Measurements from ENCODE around the gene SFRP5. TPM values are rescaled to one million over a fixed set of nuclear protein-coding genes. Genes with fewer than 3 reads are reported as not detected.

The SFRP5 gene
- total RNA-seq, 4 donors from 2014 or later = 0.24 to 59.1 TPM; not detected in 2

GRCh38 chr10:97814996-97815395 lies 43.2 kb upstream of the SFRP5 start:
- H3K27ac ChIP-seq = no peak overlapping the region
- no peaks in the 10 kb centered on the region for H3K27me3 ChIP-seq
- no peak overlapping the region for H3K4me3 ChIP-seq
- intact Hi-C loops (cut with DNase I; ENCODE audit: low total_unique reads) = no loop called here
- no peaks in the 10 kb centered on the region for H3K36me3 ChIP-seq
- H3K4me1 ChIP-seq = no peaks in the 10 kb centered on the region
- DNase-seq = no peak
- no peaks in the 10 kb centered on the region for H3K9me3 ChIP-seq
- TF ChIP-seq CTCF (IDR thresholded peaks at IDR 0.05) (no peak), POLR2A (IDR thresholded peaks at IDR 0.05) (no peak)

GRCh38 chr10:97813311-97813710 lies 41.5 kb upstream of the SFRP5 start:
- H3K4me1 ChIP-seq = no peaks in the 10 kb centered on the region
- no peak for TF ChIP-seq POLR2A (IDR thresholded peaks at IDR 0.05)
- no peak for TF ChIP-seq CTCF (IDR thresholded peaks at IDR 0.05)
- intact Hi-C loops (cut with DNase I; ENCODE audit: low total_unique reads) = no loop called here
- H3K9me3 ChIP-seq = no peaks in the 10 kb centered on the region
- H3K27ac ChIP-seq = no peak overlapping the region
- DNase-seq = no peak
- H3K4me3 ChIP-seq = no peak overlapping the region
- no peaks in the 10 kb centered on the region for H3K36me3 ChIP-seq
- H3K27me3 ChIP-seq = no peaks in the 10 kb centered on the region

GRCh38 chr10:97812696-97813095 lies 40.9 kb upstream of the SFRP5 start:
- Histone ChIP-seq H3K4me1 (no peaks in the 10 kb centered on the region), H3K27me3 (no peaks in the 10 kb centered on the region), H3K4me3 (no peak overlapping the region), H3K9me3 (no peaks in the 10 kb centered on the region), H3K27ac (no peak overlapping the region), H3K36me3 (no peaks in the 10 kb centered on the region)
- TF ChIP-seq CTCF (IDR thresholded peaks at IDR 0.05) (no peak), POLR2A (IDR thresholded peaks at IDR 0.05) (no peak)
- DNase-seq = no peak
- intact Hi-C loops (cut with DNase I; ENCODE audit: low total_unique reads) = no loop called here

- H3K27ac ChIP-seq = no peak overlapping the region
- no peaks in the 10 kb centered on the region for H3K27me3 ChIP-seq
- intact Hi-C loops (cut with DNase I; ENCODE audit: low total_unique reads) = no loop called here
- H3K4me3 ChIP-seq = no peak overlapping the region
- DNase-seq = no peak
- no peaks in the 10 kb centered on the region for H3K4me1 ChIP-seq
- no peaks in the 10 kb centered on the region for H3K36me3 ChIP-seq
- no peak for TF ChIP-seq CTCF (IDR thresholded peaks at IDR 0.05)
- no peak for TF ChIP-seq POLR2A (IDR thresholded peaks at IDR 0.05)
- no peaks in the 10 kb centered on the region for H3K9me3 ChIP-seq
Observed at GRCh38 chr10:97811958-97812357, 40.2 kb upstream of the SFRP5 start.

- Histone ChIP-seq H3K4me3 (no peak overlapping the region), H3K9me3 (no peaks in the 10 kb centered on the region), H3K27ac (no peak overlapping the region), H3K4me1 (no peaks in the 10 kb centered on the region), H3K27me3 (no peaks in the 10 kb centered on the region), H3K36me3 (no peaks in the 10 kb centered on the region)
- no peak for DNase-seq
- no peak for TF ChIP-seq POLR2A (IDR thresholded peaks at IDR 0.05)
- no peak for TF ChIP-seq CTCF (IDR thresholded peaks at IDR 0.05)
- intact Hi-C loops (cut with DNase I; ENCODE audit: low total_unique reads) = no loop called here
Observed at GRCh38 chr10:97810446-97810845, 38.6 kb upstream of the SFRP5 start.

Data from uterus (tissue), 4 donors.